Adrenal gland (tissue), 12 donors: Measurements from ENCODE around the gene PITRM1. TPM values are rescaled to one million over a fixed set of nuclear protein-coding genes. Genes with fewer than 3 reads are reported as not detected.

Experiments used
- DNase-seq, 7 donors: peaks; one replicate each; pipeline ENCODE4 v3.0.0-alpha.2; 2019 to 2020
- H3K27ac ChIP-seq, 5 donors: fragments of 200-600 bp; sonication (generic) in 4 of 5; 1 replicate in 3 of 5; 2 replicates in 2 of 5; pipeline versions ENCODE4 v1.5.1 to v1.8.0; 2016 to 2020; ENCODE audit warnings: mild to moderate bottlenecking in 1 of 5
- H3K27me3 ChIP-seq: fragments of 200-600 bp; 2 replicates; pipeline ENCODE4 v1.8.0; 2021
- H3K36me3 ChIP-seq, 2 donors: fragments of 200-600 bp; replicated peaks in 1 of 2; 1 replicate in 1 of 2; 2 replicates in 1 of 2; pipeline versions ENCODE4 v1.5.1 to v1.8.0; 2018 to 2022
- H3K4me1 ChIP-seq, 2 donors: fragments of 200-600 bp; replicated peaks in 1 of 2; 1 replicate in 1 of 2; 2 replicates in 1 of 2; pipeline versions ENCODE4 v1.5.1 to v1.8.0; 2018 to 2021
- H3K4me3 ChIP-seq, 4 donors: fragments of 200-600 bp; sonication (generic) in 3 of 4; one replicate each; pipeline ENCODE4 v1.5.1; 2016 to 2018
- H3K9me3 ChIP-seq, 3 donors: fragments of 200-600 bp; sonication (generic) in 1 of 3; replicated peaks in 1 of 3; 1 replicate in 2 of 3; 2 replicates in 1 of 3; pipeline versions ENCODE4 v1.5.1 to v1.8.0; 2016 to 2021
- CTCF ChIP-seq, 6 experiments: fragments of 450-650 bp in 4 of 6; fragments of 200-600 bp in 2 of 6; sonication (generic) in 1 of 6; IDR thresholded peaks; 1 replicate in 5 of 6; 2 replicates in 1 of 6; pipeline versions ENCODE4 v1.5.1 to v1.8.0; 2016 to 2021; ENCODE audit warnings: antibody characterized with exemption in 6 of 6, mild to moderate bottlenecking in 2 of 6, moderate library complexity in 1 of 6
- POLR2A ChIP-seq, 2 donors: fragments of 450-650 bp; IDR thresholded peaks; one replicate each; pipeline ENCODE4 v1.6.1; 2017; ENCODE audit warnings: antibody characterized with exemption in 2 of 2, mild to moderate bottlenecking in 2 of 2, moderate library complexity in 1 of 2
- WGBS, 4 donors: extraction: QIAGEN DNeasy Blood & Tissue Kit in 2 of 4; methylation state at CpG; one replicate each; pipeline versions ENCODE4 v1.1.5 to v1.1.7; 2013 to 2017; 5-methylcytosine and 5-hydroxymethylcytosine counted together
- intact Hi-C, 2 donors: fragments of 100-400 bp; cut with DNase I; formaldehyde crosslinking; loops; one replicate each; pipeline versions ENCODE4 v1.14.1 to v1.15.0; 2022 to 2023
- polyA plus RNA-seq, 3 donors: library from polyadenylated mRNA; stranded (reverse); fragments of 200-250 nt in 2 of 3; fragments of 350-450 nt in 1 of 3; fragmentation: Illumina TruSeq in 1 of 3; extraction: RNeasy Lipid Tissue Mini Kit (QIAGEN cat#74804) in 1 of 3; gene quantifications; one replicate each; pipeline ENCODE4 v1.2.3, GENCODE V29; 2013 to 2014
- total RNA-seq, 9 donors: library from RNA; depleted of rRNA in 4 of 9; stranded (reverse); fragments of >200 nt in 4 of 9; fragments of 120-200 nt in 1 of 9; fragmentation: NEBNext Ultra II Directional in 1 of 9; extraction: Animal tissue kit (Norgen Biotek cat#: 25700) in 1 of 9; gene quantifications; one replicate each; pipeline versions ENCODE4 v1.1.0 to v1.2.4, GENCODE V29; 2013 to 2023
- donor health status: healthy with polysubstance abuse.
- donor health status: Bipolar disorder and iron deficiency.
- donor health status: DM: yes; HTN: yes; CAD: no.
- donor health status: DM: no; HTN: no; CAD: no.
- donor health status: DM: no; HTN: no; CAD: no.
- donor health status: DM: yes; HTN: yes; CAD: no.

The PITRM1 gene
- total and polyA plus RNA-seq, 12 donors: 83.0 to 204 (median 102) TPM

GRCh38 chr10:3122486-3123205 lies 49.9 kb downstream of the PITRM1 start:
- 79 to 90% (median 87%) methylated on average over 13 to 27 of the region's 27 CpGs for WGBS, 4 donors
- Histone ChIP-seq H3K36me3 (no peaks in the 10 kb centered on the region), H3K27ac (no peak overlapping the region), H3K27me3 (no peaks in the 10 kb centered on the region), H3K9me3 (no peaks in the 10 kb centered on the region), H3K4me3 (no peak overlapping the region), H3K4me1 (peaks cover 0 to 10% of the 10 kb centered on the region in 2 donors)
- intact Hi-C loops: no loop called here
- TF ChIP-seq POLR2A (IDR thresholded peaks at IDR 0.05): no peak
- no peak for TF ChIP-seq CTCF (IDR thresholded peaks at IDR 0.05)
- DNase-seq: peak in 3 of 7 donors; percentile 38 to 62 (median 62)

- H3K27me3 ChIP-seq: no peaks in the 10 kb centered on the region
- no peak overlapping the region for H3K27ac ChIP-seq
- DNase-seq: no peak
- H3K9me3 ChIP-seq: no peaks in the 10 kb centered on the region
- TF ChIP-seq POLR2A (IDR thresholded peaks at IDR 0.05) (no peak), CTCF (IDR thresholded peaks at IDR 0.05) (no peak)
- 88 to 93% (median 89%) methylated on average over 7 to 14 of the region's 14 CpGs for WGBS, 4 donors
- peaks cover 0 to 6% of the 10 kb centered on the region in 2 donors for H3K4me1 ChIP-seq
- no peaks in the 10 kb centered on the region for H3K36me3 ChIP-seq
- no peak overlapping the region for H3K4me3 ChIP-seq
- intact Hi-C loops: no loop called here
Observed at GRCh38 chr10:3122034-3122433, 50.5 kb downstream of the PITRM1 start.

GRCh38 chr10:3119796-3120459 lies 52.7 kb downstream of the PITRM1 start:
- H3K4me1 ChIP-seq: no peaks in the 10 kb centered on the region
- no peaks in the 10 kb centered on the region for H3K9me3 ChIP-seq
- no peak for DNase-seq
- 88 to 95% (median 93%) methylated on average over 31 of the region's 31 CpGs for WGBS, 4 donors
- intact Hi-C loops: no loop called here
- no peak overlapping the region for H3K4me3 ChIP-seq
- H3K36me3 ChIP-seq: no peaks in the 10 kb centered on the region
- no peaks in the 10 kb centered on the region for H3K27me3 ChIP-seq
- H3K27ac ChIP-seq: no peak overlapping the region
- peak in 5 of 6 experiments; percentile 17 to 38 (median 21) for TF ChIP-seq CTCF (IDR thresholded peaks at IDR 0.05)
- TF ChIP-seq POLR2A (IDR thresholded peaks at IDR 0.05): no peak

DNA sequence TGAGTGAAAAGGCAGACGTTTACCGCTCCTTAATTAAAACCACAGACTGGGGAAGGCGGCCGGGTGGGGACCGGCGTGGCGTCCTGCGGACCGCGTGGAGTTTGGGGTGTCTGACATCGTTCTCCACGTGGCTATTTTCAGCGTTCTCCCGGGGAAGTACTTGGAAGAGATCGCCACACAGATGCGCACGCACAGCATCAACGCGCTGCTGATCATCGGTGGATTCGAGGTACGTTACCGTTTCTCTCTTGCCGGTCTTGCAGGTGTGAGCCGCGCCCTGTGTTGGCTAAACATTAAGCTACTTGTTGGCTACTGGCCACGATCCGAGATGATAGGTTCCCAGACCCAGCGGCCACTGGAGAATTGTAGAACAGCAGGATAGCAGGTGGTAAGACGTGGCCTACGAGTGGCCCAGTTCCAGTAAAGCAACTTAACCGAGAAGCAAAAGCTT lies 53.9 kb downstream of the PITRM1 start:
- Histone ChIP-seq H3K4me3 (no peak overlapping the region), H3K9me3 (no peaks in the 10 kb centered on the region), H3K27me3 (no peaks in the 10 kb centered on the region), H3K36me3 (no peaks in the 10 kb centered on the region), H3K4me1 (no peaks in the 10 kb centered on the region), H3K27ac (no peak overlapping the region)
- intact Hi-C loops: no loop called here
- 90 to 94% (median 92%) methylated on average over 32 of the region's 32 CpGs for WGBS, 4 donors
- no peak for DNase-seq
- no peak for TF ChIP-seq POLR2A (IDR thresholded peaks at IDR 0.05)
- no peak for TF ChIP-seq CTCF (IDR thresholded peaks at IDR 0.05)
